Subcutaneous abdominal adipose tissue (tissue), 5 donors: ENCODE data around the gene CYP19A1.

Experiments
- H3K27ac ChIP-seq: one replicate; pipeline ENCODE4 v1.7.0; 2013; ENCODE audit warnings: low read depth, mild to moderate bottlenecking, inconsistent platforms, low read length, moderate library complexity
- H3K27me3 ChIP-seq, 5 donors: one replicate each; pipeline ENCODE4 v1.7.0; 2013; ENCODE audit warnings: low read length in 5 of 5, inconsistent platforms in 1 of 5; ENCODE audit not compliant: control insufficient read depth in 5 of 5, insufficient read depth in 4 of 5
- H3K36me3 ChIP-seq, 5 donors: one replicate each; pipeline ENCODE4 v1.7.0; 2013; ENCODE audit warnings: low read length in 5 of 5; ENCODE audit not compliant: control insufficient read depth in 5 of 5, insufficient read depth in 5 of 5
- H3K4me1 ChIP-seq, 5 donors: one replicate each; pipeline ENCODE4 v1.7.0; 2013; ENCODE audit warnings: low read length in 5 of 5, mild to moderate bottlenecking in 3 of 5, moderate library complexity in 1 of 5; ENCODE audit not compliant: control insufficient read depth in 5 of 5, insufficient read depth in 5 of 5
- H3K4me3 ChIP-seq, 5 donors: one replicate each; pipeline ENCODE4 v1.7.0; 2013; ENCODE audit warnings: low read length in 5 of 5, low read depth in 1 of 5
- H3K9ac ChIP-seq, 5 donors: one replicate each; pipeline ENCODE4 v1.7.0; 2013; ENCODE audit warnings: low read length in 5 of 5, mild to moderate bottlenecking in 4 of 5, moderate library complexity in 3 of 5
- H3K9me3 ChIP-seq, 5 donors: one replicate each; pipeline ENCODE4 v1.7.0; 2013; ENCODE audit warnings: low read length in 5 of 5; ENCODE audit not compliant: control insufficient read depth in 5 of 5
- donor health status: healthy.
- donor health status: healthy.
- donor health status: healthy.
- donor health status: healthy.
- donor health status: healthy.

Gene CYP19A1

DNA sequence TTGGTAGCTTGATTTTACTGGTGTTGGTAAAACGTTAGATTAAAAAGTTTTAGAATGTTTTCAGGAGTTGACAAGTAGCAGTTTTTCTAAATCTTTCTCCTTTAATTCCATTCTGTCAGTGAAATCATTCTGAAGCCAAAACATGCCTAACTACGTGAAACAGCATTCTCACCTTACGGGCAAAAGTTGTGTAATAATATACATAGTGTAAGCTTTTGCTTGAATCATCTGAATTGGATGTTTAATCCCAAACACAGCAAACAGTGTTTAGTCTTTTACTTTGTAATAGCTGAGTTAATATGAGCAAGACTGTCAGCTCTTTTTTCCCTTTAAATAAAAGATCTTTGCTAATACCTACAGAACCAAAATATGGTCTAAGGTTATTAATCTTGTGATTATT, 100.6 kb downstream of the CYP19A1 start:
- Histone ChIP-seq H3K27ac (no peak overlapping the region), H3K36me3 (no peaks in the 10 kb centered on the region), H3K4me3 (no peak overlapping the region), H3K27me3 (peaks cover 0 to 14% (median 0%) of the 10 kb centered on the region in 5 donors), H3K9me3 (no peaks in the 10 kb centered on the region), H3K9ac (no peak overlapping the region), H3K4me1 (no peaks in the 10 kb centered on the region)

DNA sequence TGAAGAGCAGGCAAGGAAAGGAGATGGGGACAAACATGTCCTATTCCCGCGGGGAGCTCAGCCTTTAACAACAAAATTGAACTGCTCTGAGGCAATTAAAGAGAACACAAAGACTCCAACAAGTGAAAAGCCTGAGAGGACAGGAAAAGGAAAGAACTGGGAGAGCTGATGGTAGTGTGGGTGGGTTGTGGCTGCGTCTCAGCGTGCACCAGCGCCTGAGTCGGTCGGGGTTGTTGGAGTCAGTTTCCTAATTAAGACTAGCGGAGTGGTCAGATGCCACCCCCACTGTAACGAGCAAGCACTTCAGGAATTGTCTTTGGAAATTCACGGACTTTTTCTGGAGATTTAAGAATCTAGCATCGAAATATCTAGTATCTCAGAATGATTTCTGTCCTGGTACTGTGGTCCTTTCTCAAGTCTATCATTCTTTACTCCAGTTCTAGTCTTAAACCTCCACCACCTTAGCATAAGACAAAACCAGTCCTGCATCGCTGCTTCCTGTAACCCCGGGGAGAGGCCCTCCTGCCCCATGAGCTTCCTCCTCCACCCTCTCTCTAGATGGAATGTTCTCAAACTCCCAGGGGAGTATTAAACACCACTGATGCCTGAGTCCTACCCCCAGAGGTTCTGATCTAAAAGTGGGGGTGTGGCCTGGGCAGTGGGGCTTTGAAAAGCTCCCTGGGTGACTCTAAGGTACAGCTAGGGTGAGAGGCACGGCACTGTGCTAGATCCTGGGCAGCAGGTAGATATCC, 104.0 kb downstream of the CYP19A1 start:
- peaks cover 0 to 11% (median 0%) of the 10 kb centered on the region in 5 donors for H3K27me3 ChIP-seq
- no peaks in the 10 kb centered on the region for H3K36me3 ChIP-seq
- H3K4me1 ChIP-seq = no peaks in the 10 kb centered on the region
- no peak overlapping the region for H3K27ac ChIP-seq
- no peak overlapping the region for H3K4me3 ChIP-seq
- no peaks in the 10 kb centered on the region for H3K9me3 ChIP-seq
- no peak overlapping the region for H3K9ac ChIP-seq

DNA sequence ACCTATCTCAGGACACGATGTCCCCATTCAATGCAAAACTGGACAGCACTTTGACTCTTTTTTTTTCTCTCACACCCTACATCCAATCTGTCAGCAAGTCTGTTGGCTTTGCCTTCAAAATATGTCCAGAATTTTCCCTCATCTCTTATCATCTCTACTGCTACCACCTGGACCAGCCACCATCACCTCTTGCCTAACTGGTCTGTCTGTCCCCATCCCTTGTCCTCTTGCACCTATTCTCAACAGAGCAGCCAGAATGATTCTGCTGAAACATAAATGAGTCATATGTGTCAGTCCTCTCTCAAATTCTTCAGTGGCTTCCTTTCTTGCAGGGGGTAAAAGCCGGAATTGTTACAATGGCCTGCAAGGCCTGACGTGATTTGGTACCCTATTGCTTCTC, 105.8 kb downstream of the CYP19A1 start:
- Histone ChIP-seq H3K4me1 (peaks cover 0 to 7% (median 0%) of the 10 kb centered on the region in 5 donors), H3K9ac (no peak overlapping the region), H3K27ac (no peak overlapping the region), H3K27me3 (peaks cover 0 to 7% (median 0%) of the 10 kb centered on the region in 5 donors), H3K4me3 (no peak overlapping the region), H3K36me3 (no peaks in the 10 kb centered on the region), H3K9me3 (no peaks in the 10 kb centered on the region)

DNA sequence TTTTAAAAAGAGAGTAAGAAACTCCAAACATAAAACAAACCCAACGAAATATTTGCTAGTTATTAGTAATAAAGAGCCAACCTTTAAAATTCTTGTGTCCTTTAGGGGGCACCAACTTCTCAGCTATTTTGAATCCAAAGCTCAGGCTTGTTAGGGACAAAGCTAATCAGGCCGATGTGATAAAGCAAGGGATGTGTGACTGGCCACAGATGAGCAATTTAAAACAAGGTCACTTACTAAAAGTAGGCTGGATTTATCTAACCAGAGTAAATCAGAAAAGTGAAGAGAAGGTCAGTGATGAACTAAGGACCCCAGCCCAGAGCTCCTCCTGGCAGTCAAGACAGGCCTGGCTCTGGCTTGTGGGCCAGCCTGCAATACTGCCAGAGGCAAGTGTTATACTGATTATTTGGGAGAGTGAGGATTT, 108.5 kb downstream of the CYP19A1 start:
- Histone ChIP-seq H3K27ac (no peak overlapping the region), H3K4me3 (no peak overlapping the region), H3K9ac (no peak overlapping the region), H3K4me1 (peaks cover 0 to 7% (median 0%) of the 10 kb centered on the region in 5 donors), H3K36me3 (no peaks in the 10 kb centered on the region), H3K9me3 (no peaks in the 10 kb centered on the region), H3K27me3 (peaks cover 0 to 5% (median 0%) of the 10 kb centered on the region in 5 donors)

DNA sequence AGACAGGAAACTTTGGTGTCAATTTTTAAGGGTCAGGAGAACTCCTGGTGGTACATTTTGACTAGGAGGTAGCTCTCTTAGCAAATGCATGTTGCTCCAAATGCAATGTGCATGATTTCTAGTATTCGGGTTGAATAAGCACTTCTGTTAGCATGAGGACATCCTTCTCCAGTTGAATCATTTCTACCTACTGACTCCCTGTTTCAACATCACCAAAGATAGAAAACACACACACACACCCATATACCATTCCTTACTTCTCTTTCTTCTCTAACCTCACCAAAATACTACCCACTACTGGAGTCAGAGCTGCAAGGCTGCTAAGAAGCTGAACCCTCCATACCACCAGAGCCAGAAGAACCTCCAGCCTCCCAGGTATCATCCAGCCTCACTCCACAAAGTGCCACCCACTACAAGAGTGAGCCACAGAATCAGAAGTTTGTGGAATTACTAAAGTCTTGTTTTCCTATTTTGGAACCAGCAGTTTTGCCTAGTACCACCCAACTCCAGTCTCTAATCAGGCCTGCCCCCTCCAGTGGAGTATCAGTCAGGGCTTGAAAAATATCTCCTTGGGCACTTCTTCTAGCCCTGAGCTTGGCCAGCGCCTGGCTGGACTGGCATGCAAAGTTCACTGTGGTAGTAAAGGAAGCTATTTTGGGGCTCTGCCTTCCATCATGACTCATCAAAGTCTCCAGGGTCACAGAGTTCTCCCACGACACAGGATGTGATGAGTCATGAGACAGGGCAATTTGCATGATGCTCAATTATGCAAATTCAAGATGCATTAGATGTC, 110.3 kb downstream of the CYP19A1 start:
- Histone ChIP-seq H3K9ac (no peak overlapping the region), H3K9me3 (no peaks in the 10 kb centered on the region), H3K36me3 (no peaks in the 10 kb centered on the region), H3K27ac (no peak overlapping the region), H3K27me3 (peaks cover 0 to 5% (median 0%) of the 10 kb centered on the region in 5 donors), H3K4me3 (no peak overlapping the region), H3K4me1 (peaks cover 3 to 22% (median 5%) of the 10 kb centered on the region in 5 donors)

DNA sequence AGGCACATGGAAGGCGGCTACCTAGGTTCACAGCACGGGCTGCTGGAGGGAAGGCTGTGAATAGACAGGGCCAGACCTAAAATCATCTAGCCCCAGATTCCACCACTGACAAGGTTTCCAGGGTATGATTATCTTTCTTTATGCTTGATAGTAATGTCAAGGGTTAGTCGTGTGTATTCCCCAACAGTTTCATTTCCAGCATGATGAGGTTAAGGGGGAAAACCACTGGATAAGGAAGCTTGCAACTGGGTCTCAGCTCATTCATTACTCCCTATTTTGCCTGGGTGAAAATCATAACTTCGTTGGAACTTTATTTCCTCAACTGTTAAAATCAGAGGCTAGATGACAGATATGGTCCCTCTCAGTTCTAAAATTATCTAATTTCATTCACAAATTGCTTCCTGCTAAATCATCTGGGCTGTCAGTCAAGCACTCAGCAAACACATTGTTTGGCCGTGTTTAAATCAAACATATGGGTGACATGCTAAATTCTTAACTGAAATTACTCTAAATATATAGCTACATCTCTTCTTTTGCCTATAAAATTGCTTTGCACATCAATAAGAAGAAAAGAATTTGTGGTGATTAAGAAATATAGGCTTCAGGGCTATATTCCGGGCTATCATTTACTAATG, 111.7 kb downstream of the CYP19A1 start:
- peaks cover 0 to 5% (median 0%) of the 10 kb centered on the region in 5 donors for H3K27me3 ChIP-seq
- H3K9me3 ChIP-seq = no peaks in the 10 kb centered on the region
- H3K36me3 ChIP-seq = no peaks in the 10 kb centered on the region
- no peak overlapping the region for H3K27ac ChIP-seq
- no peak overlapping the region for H3K9ac ChIP-seq
- no peak overlapping the region for H3K4me3 ChIP-seq
- peaks cover 3 to 24% (median 5%) of the 10 kb centered on the region in 5 donors for H3K4me1 ChIP-seq

DNA sequence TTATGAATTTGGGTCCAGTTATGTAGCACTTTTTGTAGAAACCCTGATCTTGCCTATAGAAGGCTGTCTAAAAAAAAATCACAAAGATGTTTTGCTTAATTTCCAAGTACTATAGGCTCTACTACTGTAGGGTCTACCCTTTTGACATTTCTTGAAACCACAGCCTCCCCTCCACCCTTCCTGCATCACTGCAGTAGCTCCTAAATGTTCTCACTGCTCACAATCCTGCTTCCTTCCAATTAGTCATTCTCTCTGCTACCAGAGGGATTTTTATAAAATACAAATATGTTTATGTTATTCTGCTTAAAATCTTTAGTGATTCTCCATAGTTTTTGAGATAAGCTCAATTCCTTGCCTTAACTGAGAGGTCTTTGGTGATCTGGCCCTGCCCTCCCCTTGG, 114.0 kb downstream of the CYP19A1 start:
- Histone ChIP-seq H3K36me3 (no peaks in the 10 kb centered on the region), H3K27me3 (peaks cover 0 to 5% (median 0%) of the 10 kb centered on the region in 5 donors), H3K4me1 (peaks cover 3 to 24% (median 5%) of the 10 kb centered on the region in 5 donors), H3K9ac (no peak overlapping the region), H3K4me3 (no peak overlapping the region), H3K9me3 (no peaks in the 10 kb centered on the region), H3K27ac (no peak overlapping the region)

DNA sequence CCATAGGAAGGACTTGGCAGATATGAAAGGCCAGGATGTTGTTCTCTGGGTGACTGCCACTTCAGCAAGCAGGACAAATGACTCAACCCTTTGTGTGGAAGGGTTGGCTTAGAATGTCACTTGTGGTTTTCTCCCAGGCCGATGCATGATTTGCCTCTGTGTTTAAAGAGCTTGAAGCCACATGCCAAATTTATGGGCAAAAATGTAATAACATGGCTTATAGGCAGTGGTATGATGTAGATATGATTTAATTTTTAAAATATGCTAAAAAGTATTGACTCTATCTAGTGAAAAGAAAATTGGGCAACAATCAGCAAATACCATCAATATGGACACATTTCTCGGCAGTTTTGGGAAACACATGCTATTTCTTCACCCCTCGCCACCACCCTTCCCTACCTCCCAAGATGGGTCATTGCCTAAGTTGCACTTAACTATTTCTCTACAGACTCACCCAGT, 114.6 kb downstream of the CYP19A1 start:
- Histone ChIP-seq H3K36me3 (no peaks in the 10 kb centered on the region), H3K9me3 (no peaks in the 10 kb centered on the region), H3K27me3 (peaks cover 0 to 5% (median 0%) of the 10 kb centered on the region in 5 donors), H3K4me3 (no peak overlapping the region), H3K27ac (no peak overlapping the region), H3K9ac (no peak overlapping the region), H3K4me1 (peaks cover 3 to 22% (median 5%) of the 10 kb centered on the region in 5 donors)

DNA sequence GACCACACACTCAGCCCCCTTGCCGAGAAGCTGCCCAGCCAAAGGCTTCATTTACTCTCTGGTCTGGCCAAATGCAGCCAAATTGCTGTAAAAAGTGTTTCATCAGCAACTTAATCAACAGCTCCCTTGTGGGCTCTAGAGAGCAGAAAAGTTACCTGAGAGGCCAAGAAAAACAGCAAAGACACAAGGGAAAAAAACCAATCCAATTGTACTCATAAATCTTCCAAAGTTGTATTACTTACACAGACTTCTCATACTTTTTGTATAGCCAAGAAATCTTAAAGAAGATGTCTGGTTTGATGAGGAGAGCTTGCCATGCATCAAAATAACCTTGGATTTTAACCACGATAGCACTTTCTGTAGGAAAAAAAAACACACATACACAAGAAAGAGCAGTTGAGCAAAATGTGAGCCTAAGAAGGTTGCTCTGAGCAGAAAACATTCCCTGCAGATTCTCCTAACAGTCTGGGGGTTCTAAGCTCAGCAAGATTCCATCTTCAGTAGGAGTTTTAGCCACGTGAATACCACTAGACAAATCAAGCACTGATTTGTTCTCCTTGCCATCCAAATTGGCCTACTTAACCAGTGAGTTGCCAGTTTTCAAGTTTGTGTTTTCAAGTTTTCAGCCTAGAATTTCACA, 120.0 kb downstream of the CYP19A1 start:
- H3K4me3 ChIP-seq = no peak overlapping the region

More for the DNA sequence above, 120.0 kb downstream of the CYP19A1 start:
- no peaks in the 10 kb centered on the region for H3K36me3 ChIP-seq
- peaks cover 0 to 5% (median 0%) of the 10 kb centered on the region in 5 donors for H3K4me1 ChIP-seq
- H3K9me3 ChIP-seq = no peaks in the 10 kb centered on the region
- no peak overlapping the region for H3K9ac ChIP-seq
- peaks cover 0 to 3% (median 0%) of the 10 kb centered on the region in 5 donors for H3K27me3 ChIP-seq
- no peak overlapping the region for H3K27ac ChIP-seq
